ENCODE data around the gene NODAL.

The NODAL gene

GRCh38 chr10:70458329-70459060 lies 17.0 kb upstream of the NODAL start (continued):
- TF ChIP-seq PRDM10 (tag by site-specific recombination; IDR thresholded peaks at IDR 0.05) (0 out of 2 replicates have a peak, but pooled peaks have one; percentile 22), ZNF302 (tag by site-specific recombination; IDR thresholded peaks at IDR 0.05; ENCODE audit: low read depth) (no peak), ZBTB10 (tag by site-specific recombination; IDR thresholded peaks at IDR 0.05) (0 out of 2 replicates have a peak, but pooled peaks have one; percentile 38), ZNF423 (tag by site-specific recombination; IDR thresholded peaks at IDR 0.05) (no peak), SCRT1 (tag by site-specific recombination; IDR thresholded peaks at IDR 0.05; ENCODE audit: borderline replicate concordance) (no peak), ZNF558 (tag by site-specific recombination; IDR thresholded peaks at IDR 0.05) (no peak), ZNF510 (tag by site-specific recombination; IDR thresholded peaks at IDR 0.05; ENCODE audit: insufficient replicate concordance) (no peak), ZNF571 (tag by site-specific recombination; IDR thresholded peaks at IDR 0.05) (no peak), ZSCAN30 (tag by site-specific recombination; IDR thresholded peaks at IDR 0.05) (no peak), ZFP37 (tag by site-specific recombination; IDR thresholded peaks at IDR 0.05) (peak; percentile 36; the same call in 1 of the 2 replicates), ZNF626 (tag by site-specific recombination; IDR thresholded peaks at IDR 0.05) (no peak), ZNF2 (tag by site-specific recombination; IDR thresholded peaks at IDR 0.05) (no peak; the same call in none of the 2 replicates), KLF17 (tag by site-specific recombination; IDR thresholded peaks at IDR 0.05) (peak; percentile 66), ZNF239 (tag by site-specific recombination; IDR thresholded peaks at IDR 0.05) (no peak), GFI1B (tag by site-specific recombination; IDR thresholded peaks at IDR 0.05) (no peak), ZNF600 (tag by site-specific recombination; IDR thresholded peaks at IDR 0.05) (peak; percentile 82), CTCF (tag by site-specific recombination; IDR thresholded peaks at IDR 0.05) (no peak), ZNF624 (tag by site-specific recombination; IDR thresholded peaks at IDR 0.05) (no peak), TCF7L2 (IDR thresholded peaks at IDR 0.05; ENCODE audit: borderline replicate concordance, low read depth, low read length) (no peak), ZNF426 (tag by site-specific recombination; IDR thresholded peaks at IDR 0.05) (no peak), ZNF654 (tag by site-specific recombination; IDR thresholded peaks at IDR 0.05; ENCODE audit: low read depth) (no peak), ZNF157 (tag by site-specific recombination; IDR thresholded peaks at IDR 0.05) (no peak), ZFP41 (tag by site-specific recombination; IDR thresholded peaks at IDR 0.05; ENCODE audit: borderline replicate concordance) (no peak), ZNF791 (tag by site-specific recombination; IDR thresholded peaks at IDR 0.05) (no peak), ZFP3 (tag by site-specific recombination; IDR thresholded peaks at IDR 0.05; ENCODE audit: low read depth) (no peak), ZNF121 (tag by site-specific recombination; IDR thresholded peaks at IDR 0.05) (no peak)
- TF ChIP-seq, protein P1, sequence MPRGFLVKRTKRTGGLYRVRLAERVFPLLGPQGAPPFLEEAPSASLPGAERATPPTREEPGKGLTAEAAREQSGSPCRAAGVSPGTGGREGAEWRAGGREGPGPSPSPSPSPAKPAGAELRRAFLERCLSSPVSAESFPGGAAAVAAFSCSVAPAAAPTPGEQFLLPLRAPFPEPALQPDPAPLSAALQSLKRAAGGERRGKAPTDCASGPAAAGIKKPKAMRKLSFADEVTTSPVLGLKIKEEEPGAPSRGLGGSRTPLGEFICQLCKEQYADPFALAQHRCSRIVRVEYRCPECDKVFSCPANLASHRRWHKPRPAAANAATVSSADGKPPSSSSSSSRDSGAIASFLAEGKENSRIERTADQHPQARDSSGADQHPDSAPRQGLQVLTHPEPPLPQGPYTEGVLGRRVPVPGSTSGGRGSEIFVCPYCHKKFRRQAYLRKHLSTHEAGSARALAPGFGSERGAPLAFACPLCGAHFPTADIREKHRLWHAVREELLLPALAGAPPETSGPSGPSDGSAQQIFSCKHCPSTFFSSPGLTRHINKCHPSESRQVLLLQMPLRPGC (tag by site-specific recombination; IDR thresholded peaks at IDR 0.05) = no peak
- TF ChIP-seq, protein P2, sequence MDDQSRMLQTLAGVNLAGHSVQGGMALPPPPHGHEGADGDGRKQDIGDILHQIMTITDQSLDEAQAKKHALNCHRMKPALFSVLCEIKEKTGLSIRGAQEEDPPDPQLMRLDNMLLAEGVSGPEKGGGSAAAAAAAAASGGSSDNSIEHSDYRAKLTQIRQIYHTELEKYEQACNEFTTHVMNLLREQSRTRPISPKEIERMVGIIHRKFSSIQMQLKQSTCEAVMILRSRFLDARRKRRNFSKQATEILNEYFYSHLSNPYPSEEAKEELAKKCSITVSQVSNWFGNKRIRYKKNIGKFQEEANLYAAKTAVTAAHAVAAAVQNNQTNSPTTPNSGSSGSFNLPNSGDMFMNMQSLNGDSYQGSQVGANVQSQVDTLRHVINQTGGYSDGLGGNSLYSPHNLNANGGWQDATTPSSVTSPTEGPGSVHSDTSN (CRISPR knock-in tag; IDR thresholded peaks at IDR 0.05) = 0 out of 2 replicates have a peak, but pooled peaks have one; percentile 30

Measured in HEK293 (cell line).